HepG2 (cell line): ENCODE results near the gene TMEM134. TPM values are rescaled to one million over a fixed set of nuclear protein-coding genes. Genes with fewer than 3 reads are reported as not detected.

Source experiments
- BHLHE40 ChIP-seq: IDR thresholded peaks from 2 replicates; pipeline ENCODE4 v1.6.1; 2011; ENCODE audit warnings: low read length, improper control_type of control experiment
- CEBPZ ChIP-seq: IDR thresholded peaks from 2 replicates; pipeline ENCODE4 v1.6.1; 2012; ENCODE audit warnings: low read length, improper control_type of control experiment
- DNMT1 ChIP-seq: sonication (generic); formaldehyde crosslinking; IDR thresholded peaks from 2 replicates; pipeline ENCODE4 v1.5.1; 2020; ENCODE audit warnings: mild to moderate bottlenecking, missing genetic modification reagents
- DNMT3B ChIP-seq: conservative IDR thresholded peaks from 2 replicates; pipeline ENCODE4 v1.6.1; 2016; ENCODE audit warnings: missing biosample characterization, control low read depth
- GABPA ChIP-seq, 2 experiments: IDR thresholded peaks; 2 replicates each; pipeline ENCODE4 v1.6.1; 2011 to 2016; ENCODE audit warnings: low read depth in 2 of 2, low read length in 1 of 2, missing biosample characterization in 1 of 2, missing genetic modification characterization in 1 of 2
- MBNL3 ChIP-seq: fragments of 250-450 bp; sonication (Bioruptor Pico); conservative IDR thresholded peaks from 2 replicates; pipeline ENCODE4 v1.8.0; 2022; ENCODE audit warnings: mild to moderate bottlenecking, inconsistent platforms
- NR0B2 ChIP-seq: sonication (generic); formaldehyde crosslinking; IDR thresholded peaks from 2 replicates; pipeline ENCODE4 v1.4.0; 2020; ENCODE audit warnings: mild to moderate bottlenecking, missing genetic modification reagents
- SP2 ChIP-seq: sonication (generic); formaldehyde crosslinking; IDR thresholded peaks from 2 replicates; pipeline ENCODE4 v1.5.1; 2020; ENCODE audit warnings: mild to moderate bottlenecking, missing genetic modification reagents
- SRSF4 ChIP-seq: fragments of 200-400 bp; formaldehyde crosslinking; IDR thresholded peaks from one replicate; pipeline ENCODE4 v1.6.1; 2018; ENCODE audit warnings: mild to moderate bottlenecking, low read depth, low read length, moderate library complexity; ENCODE audit not compliant: poor library complexity, severe bottlenecking
- TEAD2 ChIP-seq: sonication (generic); formaldehyde crosslinking; IDR thresholded peaks from 2 replicates; pipeline ENCODE4 v1.9.0; 2021; ENCODE audit warnings: missing genetic modification reagents
- THAP9 ChIP-seq: sonication (generic); formaldehyde crosslinking; IDR thresholded peaks from 2 replicates; pipeline ENCODE4; 2020; ENCODE audit warnings: missing genetic modification reagents, mild to moderate bottlenecking, borderline replicate concordance
- ZNF10 ChIP-seq: sonication (generic); formaldehyde crosslinking; IDR thresholded peaks from 2 replicates; pipeline ENCODE4 v1.4.0; 2020; ENCODE audit warnings: mild to moderate bottlenecking, low read depth, missing genetic modification reagents, borderline replicate concordance
- ZNF274 ChIP-seq: sonication (generic); formaldehyde crosslinking; IDR thresholded peaks from 2 replicates; pipeline ENCODE4 v1.5.1; 2020; ENCODE audit warnings: mild to moderate bottlenecking, missing genetic modification reagents
- ZNF280D ChIP-seq: sonication (generic); formaldehyde crosslinking; IDR thresholded peaks from 2 replicates; pipeline ENCODE4 v1.5.1; 2020; ENCODE audit warnings: mild to moderate bottlenecking, missing genetic modification reagents
- ZNF543 ChIP-seq: sonication (generic); formaldehyde crosslinking; IDR thresholded peaks from 2 replicates; pipeline ENCODE4 v1.4.0; 2020; ENCODE audit warnings: mild to moderate bottlenecking, missing genetic modification reagents
- ZNF562 ChIP-seq: sonication (generic); formaldehyde crosslinking; IDR thresholded peaks from 2 replicates; pipeline ENCODE4 v1.8.0; 2022; ENCODE audit warnings: missing genetic modification reagents, borderline replicate concordance
- ZNF703 ChIP-seq: sonication (generic); formaldehyde crosslinking; IDR thresholded peaks from 2 replicates; pipeline ENCODE4 v1.5.1; 2020; ENCODE audit warnings: missing genetic modification reagents, mild to moderate bottlenecking, moderate library complexity, borderline replicate concordance
- ZNF720 ChIP-seq: sonication (generic); formaldehyde crosslinking; IDR thresholded peaks from 2 replicates; pipeline ENCODE4 v1.4.0; 2020; ENCODE audit warnings: missing genetic modification reagents
- ZSCAN31 ChIP-seq: sonication (generic); formaldehyde crosslinking; IDR thresholded peaks from 2 replicates; pipeline ENCODE4 v1.5.0; 2020; ENCODE audit warnings: low read depth, mild to moderate bottlenecking, missing genetic modification reagents
- polyA plus RNA-seq, 8 experiments: library from polyadenylated mRNA; depleted of rRNA in 3 of 8; stranded (reverse) in 7 of 8; unstranded in 1 of 8; fragments of >200 nt; fragmentation: Illumina TruSeq in 4 of 8; extraction: Trizol in 4 of 8; gene quantifications; 2 replicates each; pipeline versions ENCODE4 v1.2.1 to v1.2.3, GENCODE V29; 2011 to 2016; ENCODE audit warnings: low read depth in 4 of 8, missing spikeins in 1 of 8, mixed read lengths in 1 of 8; ENCODE audit not compliant: insufficient read depth in 1 of 8
- total RNA-seq, 5 experiments: library from RNA; depleted of rRNA; stranded (reverse); fragments of >200 nt; fragmentation: Illumina TruSeq; extraction: Trizol; gene quantifications; 2 replicates each; pipeline ENCODE4 v1.2.3, GENCODE V29; 2016; ENCODE audit warnings: low read depth in 1 of 5

The TMEM134 gene
- total and polyA plus RNA-seq, 2 of the 13 experiments (the other 11 are each of a cell fraction or from before 2014, with no cell fraction given) = 6.9 to 26.9 TPM

GRCh38 chr11:67468759-67469507 lies at the start of gene TMEM134 (continued):
- no peak for TF ChIP-seq DNMT3B
- TF ChIP-seq CEBPZ = no peak
- TF ChIP-seq DNMT1 (CRISPR knock-in tag) = 0 out of 2 replicates have a peak, but pooled peaks have one; percentile 31
- no peak for TF ChIP-seq ZNF562
- no peak for TF ChIP-seq ZNF280D (CRISPR knock-in tag)
- no peak; the same call in 1 of the 2 replicates for TF ChIP-seq ZNF274
- TF ChIP-seq BHLHE40 = peak; percentile 68
- TF ChIP-seq MBNL3 (CRISPR knock-in tag) = no peak
- TF ChIP-seq ZNF703 = no peak
- no peak for TF ChIP-seq TEAD2 (CRISPR knock-in tag)
- no peak for TF ChIP-seq ZNF10
- TF ChIP-seq GABPA (IDR thresholded peaks at IDR 0.05; ENCODE audit: low read depth, low read length) = no peak; the same call in 1 of the 2 replicates
- TF ChIP-seq GABPA (CRISPR knock-in tag; IDR thresholded peaks at IDR 0.05; ENCODE audit: low read depth) = no peak; the same call in 1 of the 2 replicates
- peak; percentile 69; the same call in 1 of the 2 replicates for TF ChIP-seq THAP9 (CRISPR knock-in tag)
- no peak; the same call in 1 of the 2 replicates for TF ChIP-seq ZNF543 (CRISPR knock-in tag)
- TF ChIP-seq ZSCAN31 = no peak
- TF ChIP-seq SRSF4 = no peak
- TF ChIP-seq SP2 = peak; percentile 71
- TF ChIP-seq NR0B2 (CRISPR knock-in tag) = no peak
- TF ChIP-seq ZNF720 (CRISPR knock-in tag) = no peak
